Uterus (tissue), 2 donors: Measurements from ENCODE around the gene CXCL6.

Experiments used
- POLR2A ChIP-seq, 2 donors: fragments of 450-650 bp; IDR thresholded peaks; one replicate each; pipeline ENCODE4 v1.6.1; 2016; ENCODE audit warnings: antibody characterized with exemption in 2 of 2, mild to moderate bottlenecking in 1 of 2, moderate library complexity in 1 of 2
- TF ChIP-seq, protein P1 (sequence below), 4 experiments: fragments of 200-600 bp in 2 of 4; fragments of 450-650 bp in 2 of 4; sonication (generic) in 2 of 4; IDR thresholded peaks; one replicate each; pipeline ENCODE4 v1.5.1; 2016 to 2019; ENCODE audit warnings: antibody characterized with exemption in 4 of 4, mild to moderate bottlenecking in 2 of 4, moderate library complexity in 1 of 4

DNA sequence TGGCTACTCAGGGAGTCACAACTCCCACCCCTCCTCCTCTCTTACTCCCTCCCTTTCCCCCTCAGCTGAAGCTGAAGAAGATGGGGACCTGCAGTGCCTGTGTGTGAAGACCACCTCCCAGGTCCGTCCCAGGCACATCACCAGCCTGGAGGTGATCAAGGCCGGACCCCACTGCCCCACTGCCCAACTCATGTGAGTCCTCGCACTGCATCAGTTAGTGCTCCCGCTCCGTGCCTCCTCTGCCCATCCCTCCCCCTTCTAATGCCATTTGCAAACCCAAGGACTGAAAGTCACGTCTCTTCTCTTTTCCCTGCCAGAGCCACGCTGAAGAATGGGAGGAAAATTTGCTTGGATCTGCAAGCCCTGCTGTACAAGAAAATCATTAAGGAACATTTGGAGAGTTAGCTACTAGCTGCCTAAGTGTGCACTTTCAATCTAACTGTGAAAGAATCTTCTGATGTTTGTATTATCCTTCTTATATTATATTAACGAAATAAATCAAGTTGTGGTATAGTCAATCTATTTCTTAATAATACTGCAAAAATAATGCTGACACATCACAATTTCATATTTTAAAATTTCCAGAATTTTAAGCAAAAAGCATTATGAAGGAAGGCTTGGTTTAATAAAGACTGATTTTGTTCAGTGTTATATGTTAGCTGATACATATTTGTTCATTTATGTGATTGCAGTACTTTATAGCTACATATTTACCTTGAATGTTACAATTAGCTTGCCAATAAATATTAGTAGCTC lies 17.4 kb downstream of the CXCL6 start:
- TF ChIP-seq, protein P1, sequence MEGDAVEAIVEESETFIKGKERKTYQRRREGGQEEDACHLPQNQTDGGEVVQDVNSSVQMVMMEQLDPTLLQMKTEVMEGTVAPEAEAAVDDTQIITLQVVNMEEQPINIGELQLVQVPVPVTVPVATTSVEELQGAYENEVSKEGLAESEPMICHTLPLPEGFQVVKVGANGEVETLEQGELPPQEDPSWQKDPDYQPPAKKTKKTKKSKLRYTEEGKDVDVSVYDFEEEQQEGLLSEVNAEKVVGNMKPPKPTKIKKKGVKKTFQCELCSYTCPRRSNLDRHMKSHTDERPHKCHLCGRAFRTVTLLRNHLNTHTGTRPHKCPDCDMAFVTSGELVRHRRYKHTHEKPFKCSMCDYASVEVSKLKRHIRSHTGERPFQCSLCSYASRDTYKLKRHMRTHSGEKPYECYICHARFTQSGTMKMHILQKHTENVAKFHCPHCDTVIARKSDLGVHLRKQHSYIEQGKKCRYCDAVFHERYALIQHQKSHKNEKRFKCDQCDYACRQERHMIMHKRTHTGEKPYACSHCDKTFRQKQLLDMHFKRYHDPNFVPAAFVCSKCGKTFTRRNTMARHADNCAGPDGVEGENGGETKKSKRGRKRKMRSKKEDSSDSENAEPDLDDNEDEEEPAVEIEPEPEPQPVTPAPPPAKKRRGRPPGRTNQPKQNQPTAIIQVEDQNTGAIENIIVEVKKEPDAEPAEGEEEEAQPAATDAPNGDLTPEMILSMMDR (IDR thresholded peaks at IDR 0.05) = no peak
- TF ChIP-seq POLR2A (IDR thresholded peaks at IDR 0.05) = no peak
